Neural crest cell (in vitro differentiated cells): ENCODE data around the gene SPG11. TPM values are rescaled to one million over a fixed set of nuclear protein-coding genes. Genes with fewer than 3 reads are reported as not detected.

Source experiments
- DNase-seq: peaks from one replicate; pipeline ENCODE4 v3.0.0; 2021; ENCODE audit warnings: low read depth, mixed read lengths, low spot score
- H3K27ac Mint-ChIP-seq: one replicate; pipeline ENCODE4 v1.8.0; 2021; ENCODE audit warnings: mild to moderate bottlenecking, mixed read lengths; ENCODE audit not compliant: unreplicated experiment
- H3K27me3 Mint-ChIP-seq: 2 replicates; pipeline ENCODE4 v1.8.0; 2021; ENCODE audit warnings: low read depth, mild to moderate bottlenecking, mixed read lengths
- H3K36me3 Mint-ChIP-seq: 2 replicates; pipeline ENCODE4 v1.8.0; 2021; ENCODE audit warnings: low read depth, mild to moderate bottlenecking, mixed read lengths
- H3K4me1 Mint-ChIP-seq: 2 replicates; pipeline ENCODE4 v1.8.0; 2021; ENCODE audit warnings: mixed read lengths
- H3K4me3 Mint-ChIP-seq: one replicate; pipeline ENCODE4 v1.8.0; 2021; ENCODE audit warnings: mild to moderate bottlenecking, mixed read lengths
- H3K9me3 Mint-ChIP-seq: 2 replicates; pipeline ENCODE4 v1.8.0; 2021; ENCODE audit warnings: mixed read lengths
- long read RNA-seq: library from polyadenylated mRNA; unstranded; transcript quantifications from one replicate; pipeline ENCODE4 v2.0.0, GENCODE V29; 2020
- total RNA-seq: library from RNA; stranded (reverse); gene quantifications from 2 replicates; pipeline ENCODE4 v1.2.1, GENCODE V29; 2021
- TF ChIP-seq, protein P1 (sequence below): fragments of 200-600 bp; sonication (generic); conservative IDR thresholded peaks from 2 replicates; pipeline ENCODE4 v1.5.0; 2021; ENCODE audit warnings: antibody characterized with exemption, mild to moderate bottlenecking

Gene SPG11, protein sequence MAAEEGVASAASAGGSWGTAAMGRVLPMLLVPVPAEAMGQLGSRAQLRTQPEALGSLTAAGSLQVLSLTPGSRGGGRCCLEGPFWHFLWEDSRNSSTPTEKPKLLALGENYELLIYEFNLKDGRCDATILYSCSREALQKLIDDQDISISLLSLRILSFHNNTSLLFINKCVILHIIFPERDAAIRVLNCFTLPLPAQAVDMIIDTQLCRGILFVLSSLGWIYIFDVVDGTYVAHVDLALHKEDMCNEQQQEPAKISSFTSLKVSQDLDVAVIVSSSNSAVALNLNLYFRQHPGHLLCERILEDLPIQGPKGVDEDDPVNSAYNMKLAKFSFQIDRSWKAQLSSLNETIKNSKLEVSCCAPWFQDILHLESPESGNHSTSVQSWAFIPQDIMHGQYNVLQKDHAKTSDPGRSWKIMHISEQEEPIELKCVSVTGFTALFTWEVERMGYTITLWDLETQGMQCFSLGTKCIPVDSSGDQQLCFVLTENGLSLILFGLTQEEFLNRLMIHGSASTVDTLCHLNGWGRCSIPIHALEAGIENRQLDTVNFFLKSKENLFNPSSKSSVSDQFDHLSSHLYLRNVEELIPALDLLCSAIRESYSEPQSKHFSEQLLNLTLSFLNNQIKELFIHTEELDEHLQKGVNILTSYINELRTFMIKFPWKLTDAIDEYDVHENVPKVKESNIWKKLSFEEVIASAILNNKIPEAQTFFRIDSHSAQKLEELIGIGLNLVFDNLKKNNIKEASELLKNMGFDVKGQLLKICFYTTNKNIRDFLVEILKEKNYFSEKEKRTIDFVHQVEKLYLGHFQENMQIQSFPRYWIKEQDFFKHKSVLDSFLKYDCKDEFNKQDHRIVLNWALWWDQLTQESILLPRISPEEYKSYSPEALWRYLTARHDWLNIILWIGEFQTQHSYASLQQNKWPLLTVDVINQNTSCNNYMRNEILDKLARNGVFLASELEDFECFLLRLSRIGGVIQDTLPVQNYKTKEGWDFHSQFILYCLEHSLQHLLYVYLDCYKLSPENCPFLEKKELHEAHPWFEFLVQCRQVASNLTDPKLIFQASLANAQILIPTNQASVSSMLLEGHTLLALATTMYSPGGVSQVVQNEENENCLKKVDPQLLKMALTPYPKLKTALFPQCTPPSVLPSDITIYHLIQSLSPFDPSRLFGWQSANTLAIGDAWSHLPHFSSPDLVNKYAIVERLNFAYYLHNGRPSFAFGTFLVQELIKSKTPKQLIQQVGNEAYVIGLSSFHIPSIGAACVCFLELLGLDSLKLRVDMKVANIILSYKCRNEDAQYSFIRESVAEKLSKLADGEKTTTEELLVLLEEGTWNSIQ (N-terminal part only)
- 61.7 and 64.2 TPM in 2 replicates for total RNA-seq
- long read RNA-seq, transcript SPG11-215 (12 exons, 2,579 nt): major isoform, 12 of 51 reads
- long read RNA-seq, partial matches to known transcripts: 28 of 51 reads
- long read RNA-seq, other reads (novel, unspliced or antisense): 11 of 51 reads

DNA sequence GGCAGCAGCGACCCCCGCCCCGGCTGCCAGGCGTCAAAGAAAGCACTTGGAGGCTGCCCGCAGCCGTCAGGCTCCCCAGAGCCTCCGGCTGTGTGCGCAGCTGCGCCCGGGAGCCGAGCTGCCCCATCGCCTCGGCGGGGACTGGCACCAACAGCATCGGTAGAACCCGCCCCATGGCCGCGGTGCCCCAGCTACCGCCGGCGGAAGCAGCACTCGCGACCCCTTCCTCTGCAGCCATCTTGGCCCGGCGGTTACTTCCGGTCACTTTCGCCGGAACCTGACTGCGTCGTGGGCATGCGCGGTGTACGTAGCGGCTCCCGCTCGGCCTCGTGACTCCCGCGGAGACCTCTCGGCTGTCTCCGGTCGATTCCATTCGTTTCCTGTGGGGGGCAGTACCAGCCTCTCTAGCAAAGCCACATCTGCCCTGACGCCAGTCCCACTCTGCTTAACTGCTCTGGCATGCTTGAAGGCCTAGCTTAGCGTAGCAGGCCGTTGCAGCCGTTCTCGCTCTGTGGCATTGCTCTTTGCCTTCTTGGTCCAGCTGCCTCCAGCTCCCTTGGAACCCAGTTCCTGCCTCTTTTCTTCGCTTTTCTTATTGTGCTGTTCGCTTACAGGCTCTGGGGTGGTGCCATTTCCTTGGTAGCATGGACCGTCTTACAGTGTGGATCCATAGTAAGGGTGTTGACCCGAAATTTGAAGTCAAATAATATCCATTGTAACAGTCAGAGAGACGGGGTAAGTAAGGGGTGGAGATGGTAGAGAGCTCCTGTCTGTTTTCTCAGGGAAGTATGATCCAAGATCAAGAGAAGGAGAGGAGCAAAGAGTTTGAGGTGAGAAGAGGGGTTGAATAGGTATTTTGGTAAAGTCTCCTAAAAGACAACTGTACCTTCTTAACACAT is at the start of gene SPG11:
TSS of gene SPG11 (minus strand) at position 253 of the 899 bp plus-strand sequence. CDS start at position 238, 15 bp downstream.
- peaks cover 2% of the 10 kb centered on the region for H3K9me3 Mint-ChIP-seq
- H3K27me3 Mint-ChIP-seq: peaks cover 15% of the 10 kb centered on the region
- peaks cover 18% of the 10 kb centered on the region for H3K4me1 Mint-ChIP-seq
- H3K27ac Mint-ChIP-seq: peak within 1 kb of the TSS; percentile 94
- peak within 1 kb of the TSS; percentile 99 for H3K4me3 Mint-ChIP-seq
- H3K36me3 Mint-ChIP-seq: peaks cover 7% of the 10 kb centered on the region
- TF ChIP-seq, protein P1, sequence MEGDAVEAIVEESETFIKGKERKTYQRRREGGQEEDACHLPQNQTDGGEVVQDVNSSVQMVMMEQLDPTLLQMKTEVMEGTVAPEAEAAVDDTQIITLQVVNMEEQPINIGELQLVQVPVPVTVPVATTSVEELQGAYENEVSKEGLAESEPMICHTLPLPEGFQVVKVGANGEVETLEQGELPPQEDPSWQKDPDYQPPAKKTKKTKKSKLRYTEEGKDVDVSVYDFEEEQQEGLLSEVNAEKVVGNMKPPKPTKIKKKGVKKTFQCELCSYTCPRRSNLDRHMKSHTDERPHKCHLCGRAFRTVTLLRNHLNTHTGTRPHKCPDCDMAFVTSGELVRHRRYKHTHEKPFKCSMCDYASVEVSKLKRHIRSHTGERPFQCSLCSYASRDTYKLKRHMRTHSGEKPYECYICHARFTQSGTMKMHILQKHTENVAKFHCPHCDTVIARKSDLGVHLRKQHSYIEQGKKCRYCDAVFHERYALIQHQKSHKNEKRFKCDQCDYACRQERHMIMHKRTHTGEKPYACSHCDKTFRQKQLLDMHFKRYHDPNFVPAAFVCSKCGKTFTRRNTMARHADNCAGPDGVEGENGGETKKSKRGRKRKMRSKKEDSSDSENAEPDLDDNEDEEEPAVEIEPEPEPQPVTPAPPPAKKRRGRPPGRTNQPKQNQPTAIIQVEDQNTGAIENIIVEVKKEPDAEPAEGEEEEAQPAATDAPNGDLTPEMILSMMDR: peak; percentile 95
- peak; percentile 97 for DNase-seq

DNA sequence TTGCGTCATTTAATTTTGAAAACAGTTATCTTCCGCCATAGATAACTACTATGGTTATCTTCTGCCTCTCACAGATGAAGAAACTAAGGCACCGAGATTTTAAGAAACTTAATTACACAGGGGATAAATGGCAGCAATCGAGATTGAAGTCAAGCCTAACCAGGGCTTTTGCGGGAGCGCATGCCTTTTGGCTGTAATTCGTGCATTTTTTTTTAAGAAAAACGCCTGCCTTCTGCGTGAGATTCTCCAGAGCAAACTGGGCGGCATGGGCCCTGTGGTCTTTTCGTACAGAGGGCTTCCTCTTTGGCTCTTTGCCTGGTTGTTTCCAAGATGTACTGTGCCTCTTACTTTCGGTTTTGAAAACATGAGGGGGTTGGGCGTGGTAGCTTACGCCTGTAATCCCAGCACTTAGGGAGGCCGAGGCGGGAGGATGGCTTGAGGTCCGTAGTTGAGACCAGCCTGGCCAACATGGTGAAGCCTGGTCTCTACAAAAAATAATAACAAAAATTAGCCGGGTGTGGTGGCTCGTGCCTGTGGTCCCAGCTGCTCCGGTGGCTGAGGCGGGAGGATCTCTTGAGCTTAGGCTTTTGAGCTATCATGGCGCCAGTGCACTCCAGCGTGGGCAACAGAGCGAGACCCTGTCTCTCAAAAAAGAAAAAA is 49.0 kb upstream of the SPG11 start:
- Mint-ChIP-seq H3K27me3 (no peaks in the 10 kb centered on the region), H3K9me3 (no peaks in the 10 kb centered on the region), H3K4me1 (peaks cover 23% of the 10 kb centered on the region), H3K27ac (no peak overlapping the region), H3K4me3 (peak overlapping the region; percentile 100), H3K36me3 (peaks cover 4% of the 10 kb centered on the region)
- TF ChIP-seq, protein P1: no peak
- no peak for DNase-seq

DNA sequence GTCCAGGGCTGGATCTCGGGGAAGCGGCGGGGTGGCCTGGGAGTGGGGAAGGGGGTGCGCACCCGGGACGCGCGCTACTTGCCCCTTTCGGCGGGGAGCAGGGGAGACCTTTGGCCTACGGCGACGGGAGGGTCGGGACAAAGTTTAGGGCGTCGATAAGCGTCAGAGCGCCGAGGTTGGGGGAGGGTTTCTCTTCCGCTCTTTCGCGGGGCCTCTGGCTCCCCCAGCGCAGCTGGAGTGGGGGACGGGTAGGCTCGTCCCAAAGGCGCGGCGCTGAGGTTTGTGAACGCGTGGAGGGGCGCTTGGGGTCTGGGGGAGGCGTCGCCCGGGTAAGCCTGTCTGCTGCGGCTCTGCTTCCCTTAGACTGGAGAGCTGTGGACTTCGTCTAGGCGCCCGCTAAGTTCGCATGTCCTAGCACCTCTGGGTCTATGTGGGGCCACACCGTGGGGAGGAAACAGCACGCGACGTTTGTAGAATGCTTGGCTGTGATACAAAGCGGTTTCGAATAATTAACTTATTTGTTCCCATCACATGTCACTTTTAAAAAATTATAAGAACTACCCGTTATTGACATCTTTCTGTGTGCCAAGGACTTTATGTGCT is 48.4 kb upstream of the SPG11 start:
- no peaks in the 10 kb centered on the region for H3K9me3 Mint-ChIP-seq
- H3K4me1 Mint-ChIP-seq: peaks cover 23% of the 10 kb centered on the region
- TF ChIP-seq, protein P1: no peak
- no peaks in the 10 kb centered on the region for H3K27me3 Mint-ChIP-seq
- H3K27ac Mint-ChIP-seq: peak overlapping the region; percentile 76
- peak overlapping the region; percentile 100 for H3K4me3 Mint-ChIP-seq
- peak; percentile 26 for DNase-seq
- peaks cover 4% of the 10 kb centered on the region for H3K36me3 Mint-ChIP-seq

DNA sequence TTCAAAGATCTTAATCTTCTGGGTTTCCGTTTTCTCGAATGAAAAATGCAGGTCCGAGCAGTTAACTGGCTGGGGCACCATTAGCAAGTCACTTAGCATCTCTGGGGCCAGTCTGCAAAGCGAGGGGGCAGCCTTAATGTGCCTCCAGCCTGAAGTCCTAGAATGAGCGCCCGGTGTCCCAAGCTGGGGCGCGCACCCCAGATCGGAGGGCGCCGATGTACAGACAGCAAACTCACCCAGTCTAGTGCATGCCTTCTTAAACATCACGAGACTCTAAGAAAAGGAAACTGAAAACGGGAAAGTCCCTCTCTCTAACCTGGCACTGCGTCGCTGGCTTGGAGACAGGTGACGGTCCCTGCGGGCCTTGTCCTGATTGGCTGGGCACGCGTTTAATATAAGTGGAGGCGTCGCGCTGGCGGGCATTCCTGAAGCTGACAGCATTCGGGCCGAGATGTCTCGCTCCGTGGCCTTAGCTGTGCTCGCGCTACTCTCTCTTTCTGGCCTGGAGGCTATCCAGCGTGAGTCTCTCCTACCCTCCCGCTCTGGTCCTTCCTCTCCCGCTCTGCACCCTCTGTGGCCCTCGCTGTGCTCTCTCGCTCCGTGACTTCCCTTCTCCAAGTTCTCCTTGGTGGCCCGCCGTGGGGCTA is 47.8 kb upstream of the SPG11 start, which contains the start of the genes B2M and PATL2:
TSS of gene B2M (plus strand) at position 422 of the 647 bp plus-strand sequence. CDS start at position 452, 30 bp downstream.
TSS of gene PATL2 (minus strand) at position 228 of the 647 bp plus-strand sequence. CDS start 34,833 bp downstream, outside the sequence.
- peak within 1 kb of the TSS; percentile 99 for H3K27ac Mint-ChIP-seq
- H3K36me3 Mint-ChIP-seq: peaks cover 4% of the 10 kb centered on the region
- no peaks in the 10 kb centered on the region for H3K9me3 Mint-ChIP-seq
- no peaks in the 10 kb centered on the region for H3K27me3 Mint-ChIP-seq
- DNase-seq: peak; percentile 95
- TF ChIP-seq, protein P1: no peak
- H3K4me3 Mint-ChIP-seq: peak within 1 kb of the TSS; percentile 100
- H3K4me1 Mint-ChIP-seq: peaks cover 23% of the 10 kb centered on the region
